ENCODE results near the gene EXOSC2.

EXOSC2 gene

GRCh38 chr9:130675396-130675795 is 18.2 kb upstream of the EXOSC2 start:
- H3K9ac ChIP-seq: no peak overlapping the region
- H3K4me1 ChIP-seq (ENCODE audit: low read depth, poor library complexity, severe bottlenecking): no peaks in the 10 kb centered on the region
- no peak for TF ChIP-seq CTCF (conservative IDR thresholded peaks at IDR 0.05; ENCODE audit: low read depth, low read length)
- H3K27me3 ChIP-seq (ENCODE audit: insufficient read depth, low read depth): peaks cover 25% of the 10 kb centered on the region
- no peak overlapping the region for H3K27ac ChIP-seq
- no peak overlapping the region for H2AFZ ChIP-seq (ENCODE audit: low read depth)
- H3K4me2 ChIP-seq: no peak overlapping the region
- no peak overlapping the region for H3K4me3 ChIP-seq (IDR thresholded peaks at IDR 0.05; ENCODE audit: insufficient read depth, low read depth, low read length)
- no peaks in the 10 kb centered on the region for H4K20me1 ChIP-seq (ENCODE audit: insufficient read depth)
- no peaks in the 10 kb centered on the region for H3K36me3 ChIP-seq (ENCODE audit: insufficient read depth)
- H3K79me2 ChIP-seq (ENCODE audit: insufficient read depth, low read depth): no peaks in the 10 kb centered on the region

GRCh38 chr9:130677252-130677651 is 16.3 kb upstream of the EXOSC2 start:
- Histone ChIP-seq H3K4me1 (ENCODE audit: low read depth, poor library complexity, severe bottlenecking) (no peaks in the 10 kb centered on the region), H3K27ac (no peak overlapping the region), H2AFZ (ENCODE audit: low read depth) (no peak overlapping the region), H3K27me3 (ENCODE audit: insufficient read depth, low read depth) (peaks cover 25% of the 10 kb centered on the region), H3K79me2 (ENCODE audit: insufficient read depth, low read depth) (no peaks in the 10 kb centered on the region), H3K36me3 (ENCODE audit: insufficient read depth) (no peaks in the 10 kb centered on the region), H3K4me3 (IDR thresholded peaks at IDR 0.05; ENCODE audit: insufficient read depth, low read depth, low read length) (no peak overlapping the region), H3K4me2 (no peak overlapping the region), H3K9ac (no peak overlapping the region), H4K20me1 (ENCODE audit: insufficient read depth) (no peaks in the 10 kb centered on the region)
- no peak for TF ChIP-seq CTCF (conservative IDR thresholded peaks at IDR 0.05; ENCODE audit: low read depth, low read length)

GRCh38 chr9:130680836-130681768 is 12.5 kb upstream of the EXOSC2 start:
- Histone ChIP-seq H3K4me1 (ENCODE audit: low read depth, poor library complexity, severe bottlenecking) (no peaks in the 10 kb centered on the region), H3K4me2 (peak overlapping the region; percentile 99), H3K4me3 (IDR thresholded peaks at IDR 0.05; ENCODE audit: insufficient read depth, low read depth, low read length) (no peak overlapping the region), H3K27me3 (ENCODE audit: insufficient read depth, low read depth) (peaks cover 25% of the 10 kb centered on the region), H2AFZ (ENCODE audit: low read depth) (peak overlapping the region; percentile 93), H3K36me3 (ENCODE audit: insufficient read depth) (no peaks in the 10 kb centered on the region), H3K9ac (peak overlapping the region; percentile 58; the same call in 1 of the 2 replicates), H3K27ac (no peak overlapping the region), H4K20me1 (ENCODE audit: insufficient read depth) (no peaks in the 10 kb centered on the region), H3K79me2 (ENCODE audit: insufficient read depth, low read depth) (no peaks in the 10 kb centered on the region)
- no peak for TF ChIP-seq CTCF (conservative IDR thresholded peaks at IDR 0.05; ENCODE audit: low read depth, low read length)

GRCh38 chr9:130681769-130682420 is 11.7 kb upstream of the EXOSC2 start:
- no peaks in the 10 kb centered on the region for H3K36me3 ChIP-seq (ENCODE audit: insufficient read depth)
- H3K79me2 ChIP-seq (ENCODE audit: insufficient read depth, low read depth): no peaks in the 10 kb centered on the region
- peak overlapping the region; percentile 93 for H2AFZ ChIP-seq (ENCODE audit: low read depth)
- H3K4me2 ChIP-seq: peak overlapping the region; percentile 99
- H3K4me3 ChIP-seq (IDR thresholded peaks at IDR 0.05; ENCODE audit: insufficient read depth, low read depth, low read length): no peak overlapping the region
- peak overlapping the region; percentile 58; the same call in 1 of the 2 replicates for H3K9ac ChIP-seq
- no peak for TF ChIP-seq CTCF (conservative IDR thresholded peaks at IDR 0.05; ENCODE audit: low read depth, low read length)
- peaks cover 21% of the 10 kb centered on the region; the same call in 1 of the 2 replicates for H3K27me3 ChIP-seq (ENCODE audit: insufficient read depth, low read depth)
- H4K20me1 ChIP-seq (ENCODE audit: insufficient read depth): no peaks in the 10 kb centered on the region
- H3K4me1 ChIP-seq (ENCODE audit: low read depth, poor library complexity, severe bottlenecking): no peaks in the 10 kb centered on the region
- no peak overlapping the region for H3K27ac ChIP-seq

All from KMS-11 (cell line).